Kidney glomerular epithelial cell (primary cell): ENCODE results near the gene DDI2.
"Not testable (repeated sequence)": the region's sequence is repeated elsewhere in the genome, so short reads cannot be mapped to it uniquely, and the experiment has no call there.

Experiments
- DNase-seq: peaks from one replicate; lab custom pipeline; 2025; lab: John Stamatoyannopoulos, UW

DDI2 gene

DNA sequence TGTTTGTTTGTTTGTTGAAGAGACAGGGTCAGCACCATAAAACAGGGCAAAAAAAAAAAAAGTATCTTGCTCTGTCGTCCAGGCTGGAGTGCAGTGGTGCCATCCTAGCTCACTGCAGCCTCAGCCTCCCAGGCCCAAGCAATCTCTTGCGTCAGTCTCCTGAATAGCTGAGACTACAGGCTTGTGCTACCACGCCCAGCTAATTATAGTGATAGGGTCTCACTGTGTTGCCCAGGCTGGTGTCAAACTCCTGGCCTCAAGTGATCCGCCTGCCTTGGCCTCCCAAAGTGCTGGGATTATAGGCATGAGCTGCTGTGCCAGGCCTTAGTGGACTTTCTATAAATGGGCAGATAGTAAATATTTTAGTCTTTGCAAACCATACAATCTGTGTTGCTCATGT lies 19.2 kb downstream of the DDI2 start:
- no peak for DNase-seq

DNA sequence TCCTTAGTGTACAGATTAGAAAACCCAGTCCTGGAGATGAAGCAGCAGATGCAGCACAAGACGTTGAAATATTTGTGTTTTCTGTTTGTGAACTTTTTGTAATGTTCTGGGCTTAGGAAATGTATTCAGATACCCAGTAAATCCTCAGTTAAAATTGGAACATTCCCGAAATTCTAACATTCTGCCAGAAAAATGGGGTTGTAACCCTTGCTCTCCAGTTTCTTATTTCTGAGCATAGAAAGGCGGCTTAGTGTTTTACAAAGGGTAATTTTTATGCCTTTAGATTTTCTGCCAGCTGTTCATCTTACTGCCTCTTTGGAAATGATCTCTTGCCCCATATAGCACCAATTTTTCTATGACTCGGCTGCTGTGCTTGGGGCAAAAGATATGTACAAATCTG lies 20.6 kb downstream of the DDI2 start:
- DNase-seq: no peak

DNA sequence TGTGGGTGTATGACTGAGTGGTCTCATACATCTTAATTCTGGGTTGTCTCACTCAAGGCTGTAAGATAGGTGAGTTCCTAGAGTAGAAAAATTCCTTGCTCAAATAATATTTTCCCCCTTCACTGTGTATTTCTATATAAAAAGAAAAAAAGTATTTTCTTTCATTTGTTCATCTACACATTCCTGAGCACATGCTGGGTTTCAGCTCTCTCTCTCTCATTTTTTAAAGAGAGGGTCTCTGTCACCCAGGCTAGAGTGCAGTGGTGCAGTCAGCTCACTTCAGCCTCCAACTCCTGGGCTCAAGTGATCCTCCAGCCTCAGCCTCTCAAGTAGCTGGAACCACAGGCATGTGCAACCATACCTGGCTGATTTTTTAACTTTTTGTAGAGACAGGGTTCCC lies 22.0 kb downstream of the DDI2 start:
- no peak for DNase-seq

DNA sequence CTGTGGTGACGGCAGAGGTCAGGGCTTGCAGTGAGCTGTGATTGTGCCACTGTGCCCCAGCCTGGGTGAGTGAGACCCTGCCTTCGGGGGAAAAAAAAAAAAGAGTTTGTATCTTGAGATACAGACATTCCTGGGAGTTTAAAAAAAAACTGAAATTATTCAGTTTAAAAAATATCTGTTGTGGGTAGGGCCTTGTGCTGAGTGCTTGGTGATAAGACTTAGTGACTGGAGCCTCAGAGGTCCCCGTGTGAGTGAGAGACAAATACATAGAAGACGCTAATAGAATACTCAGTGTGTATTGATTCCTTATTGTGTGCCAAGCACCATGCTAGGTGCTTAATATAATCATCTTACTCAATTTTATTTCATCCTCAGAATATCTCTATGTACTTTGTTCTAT lies 22.7 kb downstream of the DDI2 start:
- no peak for DNase-seq

DNA sequence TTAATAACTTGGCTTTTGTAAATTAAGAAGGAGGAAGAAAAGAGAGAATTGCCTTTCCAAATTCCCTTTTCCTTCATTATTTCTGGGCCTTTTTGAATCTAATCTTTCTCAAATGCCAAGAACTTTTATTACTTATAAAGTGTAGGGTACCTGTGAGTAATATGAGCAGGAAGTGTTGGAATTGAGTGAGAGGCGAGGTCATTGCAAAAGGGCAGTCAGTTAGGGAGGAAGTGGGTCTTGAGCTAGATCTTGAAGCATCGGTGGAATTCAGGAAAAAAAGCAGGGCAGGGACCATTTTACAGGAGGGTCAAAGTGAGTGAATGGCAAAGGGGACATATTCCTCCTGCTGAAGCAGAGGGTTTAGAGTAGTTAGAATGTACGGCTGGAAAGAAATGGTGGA lies 23.4 kb downstream of the DDI2 start:
- no peak for DNase-seq

DNA sequence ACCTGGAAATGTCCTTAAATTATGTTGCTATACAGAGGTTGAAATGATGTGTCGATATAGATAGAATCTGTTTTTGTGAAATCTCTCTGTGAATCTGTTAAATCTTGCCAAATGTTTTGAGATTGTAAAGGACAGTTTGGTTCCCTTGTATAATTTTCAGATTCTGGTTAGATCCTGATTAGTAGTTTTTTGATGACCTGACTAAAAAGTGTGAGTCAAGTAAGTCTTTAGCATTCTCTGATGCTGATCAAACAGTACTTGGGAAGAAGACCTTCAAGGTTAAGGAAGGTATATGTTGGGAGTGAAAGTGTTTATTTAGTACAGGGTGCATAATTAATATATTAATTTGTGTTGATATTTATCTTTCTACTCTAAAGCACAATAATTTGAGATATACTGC lies 32.7 kb downstream of the DDI2 start:
- no peak for DNase-seq

DNA sequence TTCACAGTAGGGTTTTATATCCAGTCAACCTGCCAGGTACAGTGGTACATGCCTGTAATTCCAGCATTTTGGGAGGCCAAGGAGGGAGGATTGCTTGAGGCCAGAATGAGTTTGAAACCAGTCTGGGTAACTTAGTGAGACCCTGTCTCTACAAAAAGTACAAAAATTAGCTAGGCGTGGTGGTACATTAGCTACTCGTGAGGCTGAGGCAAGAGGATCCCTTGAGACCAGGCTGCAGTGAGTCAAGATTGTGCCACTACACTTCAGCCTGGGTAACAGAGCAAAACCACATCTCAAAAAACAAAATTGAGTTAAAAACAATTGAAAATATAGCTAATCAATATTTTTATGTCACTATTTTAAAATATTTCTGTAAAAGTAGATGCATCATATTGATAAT lies 33.2 kb downstream of the DDI2 start:
- DNase-seq: no peak

DNA sequence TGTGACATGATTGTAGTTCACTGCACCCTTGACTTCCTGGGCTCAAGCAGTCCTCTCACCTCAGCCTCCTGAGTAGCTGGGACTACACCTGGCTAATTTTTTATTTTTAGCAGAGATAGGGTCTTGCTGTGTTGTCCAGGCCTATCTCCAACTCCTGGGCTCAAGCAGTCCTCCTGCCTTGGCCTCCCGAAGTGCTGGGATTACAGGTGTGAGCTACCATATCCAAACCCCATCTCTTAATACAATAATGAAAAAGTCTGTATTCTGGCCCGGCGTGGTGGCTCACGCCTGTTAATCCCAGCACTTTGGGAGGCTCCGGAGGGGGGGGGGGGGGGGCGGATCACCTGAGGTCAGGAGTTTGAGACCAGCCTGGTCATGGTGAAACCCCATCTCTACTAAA lies 34.9 kb downstream of the DDI2 start:
- not testable (repeated sequence) for DNase-seq

DNA sequence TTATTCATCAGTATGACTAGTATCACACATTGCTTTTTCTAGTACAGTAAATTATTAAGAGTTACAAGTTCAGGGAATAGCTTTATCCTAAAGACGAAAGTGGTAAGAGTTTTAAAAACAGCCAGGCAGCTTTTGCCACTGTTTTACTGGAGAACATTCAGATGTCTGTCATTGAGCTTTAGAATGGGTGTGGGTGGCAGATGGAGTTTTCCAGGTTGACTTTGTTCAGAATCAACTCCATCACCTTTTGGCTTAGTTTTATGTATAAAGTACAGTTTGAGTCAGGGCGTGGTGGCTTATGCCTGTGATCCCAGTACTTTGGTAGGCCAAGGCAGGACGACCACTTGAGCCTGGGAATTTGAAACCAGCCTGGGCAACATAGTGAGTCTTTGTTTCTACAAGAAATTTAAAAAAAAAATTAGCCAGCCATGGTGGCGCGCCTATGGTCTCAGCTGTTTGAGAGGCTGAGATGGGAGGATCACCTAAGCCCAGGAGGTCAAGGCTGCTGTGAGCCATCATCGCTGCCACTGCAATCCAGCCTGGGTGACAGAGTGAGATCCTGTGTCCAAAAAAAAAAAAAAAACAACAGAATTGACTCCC lies 36.9 kb downstream of the DDI2 start:
- no peak for DNase-seq

DNA sequence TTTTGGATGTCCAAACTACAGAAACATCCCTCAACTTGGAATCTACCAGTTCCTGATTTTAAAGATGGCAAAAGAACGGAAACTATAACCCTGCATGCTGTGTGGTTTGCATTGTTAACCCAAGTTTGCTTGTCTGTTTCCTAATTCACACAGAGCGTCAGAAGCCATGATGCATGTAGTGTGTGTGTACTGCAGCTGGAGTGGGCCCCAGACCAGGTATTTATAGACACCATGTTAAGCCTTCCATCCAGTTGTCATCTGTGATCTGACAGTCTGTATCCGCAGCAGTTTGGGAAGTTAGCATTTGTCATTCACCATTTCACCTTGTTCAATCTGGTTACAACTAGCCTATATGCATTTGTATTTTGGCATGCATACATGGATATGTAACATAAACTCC lies 39.2 kb downstream of the DDI2 start:
- no peak for DNase-seq

DNA sequence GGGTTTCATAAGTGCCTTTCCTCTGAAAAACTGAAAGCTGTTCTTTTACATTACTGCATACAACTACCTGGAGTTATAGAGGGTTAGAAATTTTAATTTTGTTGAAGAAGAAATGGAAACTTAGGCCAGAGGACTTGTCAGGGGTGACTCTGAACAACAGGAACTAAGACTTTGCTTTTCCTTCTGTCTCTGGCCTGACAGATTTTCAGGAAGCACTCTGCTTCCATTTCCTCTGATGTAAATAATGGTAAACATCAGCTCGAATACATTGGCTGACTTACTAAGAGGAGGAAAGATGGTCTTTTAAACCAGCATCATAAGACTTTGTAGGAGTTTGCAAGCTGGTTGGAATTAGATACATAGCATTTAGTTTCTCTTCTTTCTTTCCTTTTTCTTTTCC lies 39.8 kb downstream of the DDI2 start:
- no peak for DNase-seq

DNA sequence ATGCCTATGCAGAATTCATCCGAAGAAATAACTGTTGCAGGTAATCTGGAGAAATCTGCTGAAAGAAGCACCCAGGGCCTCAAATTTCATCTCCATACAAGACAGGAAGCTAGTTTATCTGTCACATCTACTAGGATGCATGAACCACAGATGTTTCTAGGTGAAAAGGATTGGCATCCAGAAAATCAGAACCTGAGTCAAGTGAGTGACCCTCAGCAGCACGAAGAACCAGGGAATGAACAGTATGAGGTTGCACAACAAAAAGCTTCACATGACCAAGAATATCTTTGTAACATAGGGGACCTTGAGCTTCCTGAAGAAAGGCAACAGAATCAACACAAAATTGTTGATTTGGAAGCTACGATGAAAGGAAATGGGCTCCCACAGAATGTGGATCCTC lies 42.9 kb downstream of the DDI2 start:
- DNase-seq: no peak

DNA sequence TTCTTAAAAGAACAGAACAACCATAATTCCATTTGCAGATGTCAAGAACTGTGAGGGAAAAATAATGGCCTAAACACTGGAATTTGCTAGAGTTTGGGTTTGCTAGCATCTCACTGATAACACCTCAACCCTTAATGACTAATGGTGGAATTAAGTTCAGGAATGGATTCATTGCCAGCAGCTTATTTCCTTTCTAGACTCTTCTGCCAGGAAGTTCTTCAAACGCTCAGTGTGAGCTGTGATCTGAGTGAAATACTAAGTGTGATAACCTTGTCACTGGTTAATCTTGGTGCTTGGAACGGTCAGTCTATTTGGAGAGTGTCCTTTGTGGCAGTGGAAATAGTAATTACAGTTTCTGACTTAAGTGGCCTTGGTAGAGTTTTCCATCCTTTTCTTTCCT lies 45.2 kb downstream of the DDI2 start:
- DNase-seq: no peak

DNA sequence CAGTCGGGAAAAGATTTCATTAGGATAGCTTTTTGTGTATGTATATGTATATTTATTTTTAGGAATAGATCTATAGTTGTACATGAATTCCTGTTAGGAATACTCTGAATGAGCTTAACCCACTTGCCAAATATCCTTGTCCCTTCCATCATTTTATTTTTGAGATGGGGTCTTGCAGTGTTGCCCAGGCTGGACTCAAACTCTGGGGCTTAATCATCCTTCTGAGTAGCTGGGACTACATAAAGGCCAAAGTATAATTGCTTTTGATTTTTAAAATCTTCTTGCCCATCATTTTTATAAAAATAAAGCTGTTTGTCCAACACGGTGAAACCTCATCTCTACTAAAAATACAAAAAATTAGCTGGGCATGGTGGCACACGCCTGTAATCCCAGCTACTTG lies 46.7 kb downstream of the DDI2 start:
- no peak for DNase-seq

DNA sequence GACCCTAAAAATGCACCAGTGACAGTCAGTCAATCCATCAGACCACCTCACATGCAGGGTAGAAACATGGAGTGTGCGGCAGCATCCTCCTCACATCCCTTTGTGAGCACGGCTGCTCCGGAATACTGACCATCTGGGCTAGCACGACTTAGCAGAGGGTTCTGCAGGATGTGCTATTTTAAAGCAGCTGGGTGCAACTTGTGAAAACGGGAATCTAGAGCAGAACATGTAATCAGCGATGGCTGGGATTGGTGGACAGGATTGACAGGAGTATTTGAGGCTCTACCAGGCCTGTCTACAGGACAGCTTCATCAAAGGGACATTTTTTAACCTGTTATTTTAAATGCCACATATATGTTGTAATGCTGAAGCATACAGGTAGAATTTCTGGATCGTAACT lies 50.1 kb downstream of the DDI2 start:
- no peak for DNase-seq

DNA sequence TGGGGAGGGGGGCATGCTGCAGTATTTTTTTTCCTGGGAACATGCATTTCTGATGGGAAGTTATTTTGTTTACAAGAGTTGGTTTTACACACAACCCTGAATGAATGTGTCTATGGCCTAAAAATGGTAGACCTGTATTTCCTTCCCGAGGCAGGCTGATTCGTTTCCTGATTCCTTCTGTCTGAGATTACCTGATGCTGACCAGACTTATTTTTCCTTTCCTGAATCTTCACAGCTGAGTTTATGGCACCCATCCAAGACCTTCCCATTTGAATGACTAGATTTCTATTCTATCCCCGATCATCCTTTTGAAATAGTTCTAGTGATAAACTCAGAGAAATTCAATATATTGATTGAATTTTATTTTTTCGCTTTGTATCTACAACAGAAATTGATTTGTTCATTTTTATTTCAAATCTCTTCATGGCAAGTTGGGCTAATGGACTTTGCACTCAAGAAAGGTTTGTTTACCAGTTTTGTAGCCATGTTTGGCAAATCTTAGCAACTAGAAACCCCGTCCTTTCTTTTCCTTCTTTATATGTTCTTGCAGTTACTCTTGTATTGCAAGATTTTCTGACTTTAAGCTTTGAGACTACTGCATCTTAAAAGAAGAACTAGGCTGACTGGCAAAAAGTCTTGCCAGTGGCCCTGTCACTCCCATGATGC lies 51.0 kb downstream of the DDI2 start:
- no peak for DNase-seq

DNA sequence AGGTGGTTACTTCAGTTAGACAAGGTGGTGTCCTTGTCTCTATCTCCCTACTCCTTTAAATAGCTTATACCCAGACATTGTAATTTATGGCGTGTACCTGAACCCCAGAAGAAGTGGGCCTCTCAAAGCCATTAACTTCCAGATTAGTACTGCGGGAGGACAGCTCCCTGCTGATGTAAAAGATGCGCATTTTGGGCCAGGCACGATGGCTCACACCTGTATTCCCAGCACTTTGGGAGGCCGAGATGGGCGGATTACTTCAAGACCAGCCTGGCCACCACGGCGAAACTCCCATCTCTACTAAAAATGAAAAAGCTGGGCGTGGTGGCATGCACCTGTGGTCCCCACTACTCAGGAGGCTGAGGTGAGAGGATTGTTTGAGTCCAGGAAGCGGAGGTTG lies 51.8 kb downstream of the DDI2 start:
- no peak for DNase-seq

DNA sequence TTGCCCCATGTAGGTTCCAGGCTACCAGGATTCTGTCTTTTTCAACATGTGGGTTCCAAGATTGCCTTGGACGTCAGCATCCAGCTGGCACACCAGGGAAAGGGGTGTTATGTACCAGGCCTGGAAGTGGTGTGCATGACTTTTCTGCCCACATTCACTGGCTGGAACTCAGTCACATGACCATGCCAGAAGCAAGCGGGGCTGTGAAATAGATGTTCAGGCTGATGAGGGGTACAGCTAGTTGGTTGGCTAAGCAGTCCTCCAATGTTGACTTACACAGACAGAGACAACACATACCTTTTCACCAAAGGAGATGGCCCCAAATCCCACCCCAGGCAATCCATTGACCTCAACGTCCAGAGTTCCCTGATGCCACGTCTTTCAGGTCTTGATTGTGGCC lies 52.6 kb downstream of the DDI2 start:
- DNase-seq: no peak

DNA sequence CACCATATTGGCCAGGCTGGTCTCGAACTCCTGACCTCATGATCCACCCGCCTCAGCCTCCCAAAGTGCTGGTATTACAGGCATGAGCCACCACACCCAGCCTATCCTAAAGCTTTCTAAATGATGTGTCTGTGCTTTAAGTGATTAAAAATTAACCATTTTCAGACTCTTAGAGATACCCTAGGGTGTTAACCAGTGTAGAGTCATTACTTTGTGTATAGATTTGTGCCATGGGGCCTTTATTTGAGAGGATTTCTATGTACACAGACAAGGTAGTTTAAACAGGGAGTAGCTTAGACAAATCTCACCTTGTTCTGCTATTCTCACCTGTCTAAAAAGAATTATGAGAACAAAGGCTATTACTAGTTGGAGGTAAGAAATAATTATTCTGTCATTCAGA lies 54.2 kb downstream of the DDI2 start:
- DNase-seq: no peak

DNA sequence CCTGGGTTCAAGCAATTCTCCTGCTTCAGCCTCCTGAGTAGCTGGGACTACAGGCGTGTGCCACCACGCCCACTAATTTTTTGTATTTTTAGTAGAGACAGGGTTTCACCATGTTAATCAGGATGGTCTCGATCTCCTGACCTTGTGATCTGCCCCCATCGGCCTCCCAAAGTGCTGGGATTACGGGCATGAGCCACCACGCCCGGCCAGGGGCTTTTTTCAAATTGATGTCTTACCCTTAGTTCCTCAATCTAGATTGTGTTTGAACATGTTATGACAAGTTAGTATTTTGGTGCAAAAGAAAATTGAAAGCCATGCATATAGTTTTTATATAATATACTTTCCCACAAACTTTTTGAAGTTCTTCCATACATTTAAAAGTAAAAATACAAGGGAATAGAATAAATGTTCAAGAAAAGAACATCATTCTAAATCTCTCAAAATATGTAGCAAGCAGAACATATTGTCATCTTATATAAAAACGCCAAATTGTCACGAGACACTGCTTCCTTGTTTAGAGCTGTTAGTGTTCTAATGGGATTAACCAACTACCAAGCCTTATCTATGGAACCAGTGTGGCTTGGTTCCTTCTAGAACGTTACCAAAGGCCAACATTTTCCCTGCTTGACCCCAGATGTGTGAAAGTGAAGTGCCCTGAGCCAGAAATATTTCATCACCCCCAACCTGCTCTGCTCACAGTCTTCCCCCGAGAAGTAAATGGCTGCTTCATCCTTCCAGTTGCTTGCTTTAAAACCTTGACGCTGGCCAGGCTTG lies 57.3 kb downstream of the DDI2 start:
- no peak for DNase-seq

DNA sequence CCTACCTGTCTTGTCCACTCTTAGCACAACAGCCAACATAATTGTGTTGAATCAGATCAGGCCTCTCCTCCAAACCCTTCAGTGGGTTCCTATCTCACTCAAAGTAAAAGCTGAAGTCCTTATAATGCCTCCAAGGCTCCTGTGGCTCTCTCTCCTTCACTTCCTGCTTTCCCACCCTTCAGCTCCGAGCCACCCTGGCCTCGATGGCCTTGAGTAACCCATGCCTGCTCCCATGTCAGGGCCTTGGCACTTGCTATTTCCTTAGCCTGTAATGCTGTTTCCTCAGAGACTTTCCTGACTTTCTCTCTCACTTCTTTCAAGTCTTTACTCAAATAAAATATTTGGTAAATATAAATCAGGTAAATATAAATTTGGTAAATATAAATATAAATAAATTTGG lies 58.8 kb downstream of the DDI2 start:
- DNase-seq: no peak

DNA sequence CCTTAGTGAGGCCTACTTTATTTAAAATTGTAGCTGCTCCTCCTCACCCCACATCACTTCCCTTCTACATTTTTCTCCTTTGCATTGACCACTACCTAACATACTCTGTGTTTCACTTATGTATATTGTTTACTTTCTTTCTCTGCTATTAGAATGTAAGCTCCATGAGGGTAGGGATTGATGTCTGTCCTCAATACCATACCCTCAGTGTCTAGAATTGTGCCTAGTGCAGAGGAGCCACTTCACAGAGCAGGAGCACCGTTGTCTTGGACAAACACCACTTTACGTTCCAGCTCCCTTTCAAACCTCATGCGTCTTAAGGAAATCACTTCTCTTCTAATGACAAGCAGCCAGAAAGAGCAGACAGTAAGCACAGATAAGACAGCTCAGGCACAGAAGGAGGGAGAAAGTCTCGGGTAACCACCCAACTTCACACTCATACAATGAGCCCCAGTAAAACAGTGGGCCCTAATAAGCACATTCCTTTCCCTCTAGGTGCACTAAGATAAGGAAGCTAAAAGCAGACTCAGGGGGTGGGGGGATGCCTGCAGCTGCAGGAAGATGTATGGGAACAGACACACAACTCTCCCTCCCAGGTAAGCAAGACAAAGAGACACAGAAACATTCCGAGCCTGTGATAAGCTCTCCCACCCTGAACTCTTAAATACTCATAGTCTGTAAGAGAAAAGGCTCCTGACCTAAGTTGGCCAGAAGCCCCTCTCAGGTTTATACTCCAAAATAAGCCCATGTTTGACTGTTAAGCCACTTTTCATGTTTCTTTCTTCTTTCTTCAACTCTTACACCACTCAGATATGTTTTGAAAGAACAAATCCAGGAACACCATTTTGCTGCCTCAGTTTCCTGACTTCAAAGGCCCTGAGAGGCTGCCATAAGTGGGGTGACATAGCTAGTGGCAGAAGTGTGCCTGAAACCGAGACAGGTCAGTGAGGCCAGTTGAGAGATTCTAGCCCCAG lies 59.7 kb downstream of the DDI2 start:
- DNase-seq: no peak
